ENCODE data around the gene CRTC3.
"Not testable (repeated sequence)": the region's sequence is repeated elsewhere in the genome, so short reads cannot be mapped to it uniquely, and the experiment has no call there.

Gene CRTC3

DNA sequence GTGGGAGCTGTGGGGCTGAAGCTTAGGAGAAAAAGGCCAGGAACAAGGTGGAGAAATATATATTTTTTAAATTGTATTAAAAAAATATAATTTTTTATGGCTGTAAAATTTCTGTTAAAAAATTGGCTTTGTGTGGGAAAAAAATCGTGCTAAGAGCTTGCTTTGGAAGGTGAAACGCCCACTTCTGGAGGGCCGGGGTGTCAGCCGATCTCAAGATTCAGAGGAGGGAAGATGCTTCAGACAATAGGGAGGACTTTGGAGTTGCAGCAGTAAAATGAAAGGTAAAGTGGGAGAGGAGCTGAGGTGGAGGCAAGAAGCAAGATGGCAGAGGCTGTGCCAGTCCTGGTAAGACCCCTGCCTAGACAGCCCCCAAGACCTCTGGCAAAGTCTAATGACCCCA lies 141.5 kb downstream of the CRTC3 start:
- ChIA-PET CTCF (interaction anchor here (0.9 to 2.5 kb wide), 3 partner anchors 23 to 263 kb away, joined by 3 to 13 read pairs (median 5); no protein-coding TSS in a partner anchor), POLR2A (no interaction called here)
- no peak for DNase-seq (ENCODE audit: low read depth, low spot score)
- no peak for TF ChIP-seq CTCF (IDR thresholded peaks at IDR 0.05; ENCODE audit: insufficient read depth, low read length, missing control alignments)
- no peak overlapping the region for H3K4me3 ChIP-seq (ENCODE audit: low read depth, low read length)

DNA sequence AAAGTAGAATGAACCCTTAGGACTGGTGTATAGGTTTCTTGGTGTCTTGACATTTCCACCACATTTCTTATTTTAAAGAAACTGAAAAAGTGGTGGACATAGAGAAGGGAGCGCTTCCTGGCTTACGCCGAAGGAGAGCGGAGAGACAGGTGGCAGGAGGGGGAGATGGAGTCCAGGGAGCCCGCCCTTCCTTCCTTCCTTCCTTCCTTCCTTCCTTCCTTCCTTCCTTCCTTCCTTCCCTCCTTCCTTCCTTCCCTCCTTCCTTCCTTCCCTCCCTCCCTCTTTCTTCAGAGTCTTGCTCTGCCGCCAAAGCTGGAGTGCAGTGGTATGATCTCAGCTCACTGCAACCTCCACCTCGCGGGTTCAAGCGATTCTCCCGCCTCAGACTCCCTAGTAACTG lies 143.6 kb downstream of the CRTC3 start:
- H3K4me3 ChIP-seq (ENCODE audit: low read depth, low read length); POLR2A ChIA-PET; DNase-seq (ENCODE audit: low read depth, low spot score); CTCF ChIA-PET: not testable (repeated sequence)

DNA sequence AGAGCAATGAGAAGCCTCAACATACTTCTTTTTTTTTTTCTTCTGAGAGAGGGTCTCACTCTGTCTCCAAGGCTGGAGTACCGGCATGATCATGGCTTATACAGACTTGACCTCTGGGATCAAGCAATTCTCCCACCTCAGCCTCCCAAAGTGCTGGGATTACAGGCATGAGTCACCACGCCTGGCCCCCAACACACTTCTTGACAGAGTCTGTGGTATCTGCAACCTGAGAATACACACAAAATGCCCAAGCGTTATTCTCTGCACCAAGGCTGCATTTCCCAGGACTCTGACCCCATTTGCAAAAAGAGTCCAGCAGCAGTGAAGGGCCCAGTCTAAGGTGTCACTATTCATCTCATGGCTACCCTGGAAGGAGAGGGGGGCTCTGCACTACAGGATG lies 144.8 kb downstream of the CRTC3 start:
- POLR2A ChIA-PET: no interaction called here
- H3K4me3 ChIP-seq (ENCODE audit: low read depth, low read length): no peak overlapping the region
- no peak for DNase-seq (ENCODE audit: low read depth, low spot score)
- TF ChIP-seq CTCF (IDR thresholded peaks at IDR 0.05; ENCODE audit: insufficient read depth, low read length, missing control alignments): no peak
- CTCF ChIA-PET: no interaction called here

DNA sequence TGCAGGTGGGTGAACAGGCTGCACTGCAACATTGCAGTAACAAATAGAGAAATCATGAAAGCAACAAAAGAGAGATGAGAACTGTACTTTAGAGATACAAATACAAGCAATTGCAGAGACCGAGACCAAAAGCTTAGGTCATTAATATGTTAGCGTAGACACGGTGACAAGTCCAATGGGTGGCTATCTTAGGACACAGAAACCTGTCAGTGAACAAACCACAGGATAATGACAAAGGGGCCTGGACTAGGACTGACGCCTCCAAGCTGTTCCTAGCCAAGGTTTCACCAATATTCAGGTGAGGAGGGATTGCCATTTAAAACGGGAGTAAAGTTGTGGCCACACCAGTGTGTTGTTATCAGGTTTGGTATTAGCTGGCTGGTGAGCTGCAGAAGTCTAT lies 145.7 kb downstream of the CRTC3 start:
- DNase-seq (ENCODE audit: low read depth, low spot score): no peak
- POLR2A ChIA-PET: no interaction called here
- TF ChIP-seq CTCF (IDR thresholded peaks at IDR 0.05; ENCODE audit: insufficient read depth, low read length, missing control alignments): no peak
- CTCF ChIA-PET: interaction anchor here (1.4 kb wide), 1 partner anchor 26 kb away, joined by 3 read pairs; no protein-coding TSS in a partner anchor
- H3K4me3 ChIP-seq (ENCODE audit: low read depth, low read length): no peak overlapping the region

DNA sequence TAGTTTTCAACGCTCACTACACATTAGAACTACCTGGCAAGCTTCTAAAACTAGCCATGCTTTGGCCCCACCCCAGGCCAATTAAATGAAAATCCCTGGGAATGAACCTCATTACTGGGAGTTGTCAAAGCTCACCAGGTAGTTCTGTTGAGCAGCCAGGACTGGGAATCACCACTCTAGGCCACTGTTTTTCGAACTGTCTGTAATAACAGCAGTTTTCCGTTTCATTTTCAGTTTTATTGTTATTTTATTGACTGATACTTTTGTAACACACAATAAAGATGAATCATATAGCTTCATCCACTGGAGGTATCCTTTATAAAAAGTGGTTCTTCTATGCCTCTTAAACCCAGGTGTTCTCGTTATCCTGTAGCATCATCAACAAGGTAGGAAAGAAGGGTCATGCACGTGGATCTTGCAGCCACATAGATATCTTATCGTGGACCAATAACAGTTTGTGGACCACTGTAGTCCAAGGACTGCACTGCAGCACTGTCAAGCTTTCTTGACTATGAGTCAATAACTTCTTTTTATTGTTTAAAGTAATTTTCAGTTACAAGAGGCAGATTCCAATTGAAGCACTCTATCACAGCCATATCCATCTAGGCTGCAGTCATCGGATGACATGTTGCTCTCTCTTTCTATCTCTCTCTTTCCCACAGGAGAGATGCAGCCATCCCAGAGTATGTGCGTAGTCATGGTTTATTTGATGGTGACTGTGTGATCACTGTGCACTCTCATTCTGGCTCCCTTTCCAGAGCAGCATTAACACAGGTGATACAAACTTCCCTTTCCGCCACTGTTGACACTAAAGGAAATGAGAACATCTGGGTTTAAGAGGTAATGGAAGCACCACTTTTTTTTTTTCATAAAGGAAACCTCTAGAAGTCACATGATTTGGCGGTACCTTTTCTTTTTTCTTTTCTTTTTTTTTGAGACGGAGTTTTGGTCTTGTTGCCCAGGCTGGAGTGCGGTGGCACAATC lies 148.4 kb downstream of the CRTC3 start:
- TF ChIP-seq CTCF (IDR thresholded peaks at IDR 0.05; ENCODE audit: insufficient read depth, low read length, missing control alignments): no peak
- DNase-seq (ENCODE audit: low read depth, low spot score): no peak
- H3K4me3 ChIP-seq (ENCODE audit: low read depth, low read length): no peak overlapping the region
- ChIA-PET CTCF (interaction anchor here (1.2 to 2.3 kb wide), 2 partner anchors 30 to 207 kb away, joined by 3 to 10 read pairs; no protein-coding TSS in a partner anchor), POLR2A (no interaction called here)

DNA sequence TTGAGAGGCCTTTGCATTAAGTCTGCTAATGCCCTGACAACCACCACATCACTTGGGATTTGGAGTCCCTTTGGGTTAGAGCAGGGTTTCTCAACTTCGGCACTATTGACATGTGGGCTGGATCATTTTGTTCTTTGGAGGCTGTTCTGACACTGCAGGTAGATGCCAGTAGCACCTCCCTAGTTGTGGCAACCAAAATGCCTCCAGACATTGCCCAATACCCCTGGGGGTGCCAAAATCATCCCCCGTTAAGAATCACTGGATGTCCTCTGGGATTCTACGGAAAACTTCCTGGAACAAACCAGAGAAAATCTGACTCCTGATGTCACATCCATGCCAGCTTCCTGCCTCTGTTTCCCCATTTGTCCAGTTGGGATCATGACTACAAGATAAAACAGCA lies 150.2 kb downstream of the CRTC3 start:
- POLR2A ChIA-PET: no interaction called here
- CTCF ChIA-PET: interaction anchor here (1.4 kb wide), 1 partner anchor 206 kb away, joined by 8 read pairs; no protein-coding TSS in a partner anchor
- H3K4me3 ChIP-seq (ENCODE audit: low read depth, low read length): no peak overlapping the region
- TF ChIP-seq CTCF (IDR thresholded peaks at IDR 0.05; ENCODE audit: insufficient read depth, low read length, missing control alignments): no peak
- DNase-seq (ENCODE audit: low read depth, low spot score): no peak
